Ishikawa (cell line): ENCODE results near the gene TMEM100.

Source experiments
- CEBPB ChIP-seq: IDR thresholded peaks from 2 replicates; pipeline ENCODE4 v1.6.1; 2012
- CREB1 ChIP-seq: IDR thresholded peaks from 2 replicates; pipeline ENCODE4 v1.6.1; 2012; ENCODE audit warnings: low read depth
- EGR1 ChIP-seq: IDR thresholded peaks from 2 replicates; pipeline ENCODE4 v1.6.1; 2012
- EP300 ChIP-seq: IDR thresholded peaks from 2 replicates; pipeline ENCODE4 v1.6.1; 2012; ENCODE audit warnings: borderline replicate concordance
- FOXM1 ChIP-seq: IDR thresholded peaks from 2 replicates; pipeline ENCODE4 v1.6.1; 2012; ENCODE audit warnings: low read depth, borderline replicate concordance
- MAX ChIP-seq: IDR thresholded peaks from 2 replicates; pipeline ENCODE4 v1.6.1; 2012
- NFIC ChIP-seq: IDR thresholded peaks from 2 replicates; pipeline ENCODE4 v1.6.1; 2012
- RAD21 ChIP-seq: IDR thresholded peaks from 2 replicates; pipeline ENCODE4 v1.6.1; 2012; ENCODE audit warnings: low read depth
- REST ChIP-seq: IDR thresholded peaks from 2 replicates; pipeline ENCODE4 v1.6.1; 2012; ENCODE audit warnings: low read depth, mild to moderate bottlenecking
- TAF1 ChIP-seq: IDR thresholded peaks from 2 replicates; pipeline ENCODE4 v1.6.1; 2012; ENCODE audit warnings: low read depth, mild to moderate bottlenecking
- TCF12 ChIP-seq: IDR thresholded peaks from 2 replicates; pipeline ENCODE4 v1.6.1; 2012; ENCODE audit warnings: low read depth
- TEAD4 ChIP-seq: IDR thresholded peaks from 2 replicates; pipeline ENCODE4 v1.6.1; 2012
- USF1 ChIP-seq: IDR thresholded peaks from 2 replicates; pipeline ENCODE4 v1.6.1; 2012
- YY1 ChIP-seq: IDR thresholded peaks from 2 replicates; pipeline ENCODE4 v1.6.1; 2012; ENCODE audit warnings: low read depth
- ZBTB7A ChIP-seq: IDR thresholded peaks from 2 replicates; pipeline ENCODE4 v1.6.1; 2012; ENCODE audit warnings: low read depth

Gene TMEM100

GRCh38 chr17:55699181-55699860 lies 23.3 kb downstream of the TMEM100 start:
- TF ChIP-seq YY1 (no peak), EGR1 (no peak), FOXM1 (no peak), ZBTB7A (no peak), NFIC (no peak), CREB1 (no peak), CEBPB (no peak), TEAD4 (no peak), RAD21 (no peak), MAX (no peak), REST (no peak), EP300 (no peak), USF1 (no peak), TAF1 (no peak), TCF12 (no peak)

DNA sequence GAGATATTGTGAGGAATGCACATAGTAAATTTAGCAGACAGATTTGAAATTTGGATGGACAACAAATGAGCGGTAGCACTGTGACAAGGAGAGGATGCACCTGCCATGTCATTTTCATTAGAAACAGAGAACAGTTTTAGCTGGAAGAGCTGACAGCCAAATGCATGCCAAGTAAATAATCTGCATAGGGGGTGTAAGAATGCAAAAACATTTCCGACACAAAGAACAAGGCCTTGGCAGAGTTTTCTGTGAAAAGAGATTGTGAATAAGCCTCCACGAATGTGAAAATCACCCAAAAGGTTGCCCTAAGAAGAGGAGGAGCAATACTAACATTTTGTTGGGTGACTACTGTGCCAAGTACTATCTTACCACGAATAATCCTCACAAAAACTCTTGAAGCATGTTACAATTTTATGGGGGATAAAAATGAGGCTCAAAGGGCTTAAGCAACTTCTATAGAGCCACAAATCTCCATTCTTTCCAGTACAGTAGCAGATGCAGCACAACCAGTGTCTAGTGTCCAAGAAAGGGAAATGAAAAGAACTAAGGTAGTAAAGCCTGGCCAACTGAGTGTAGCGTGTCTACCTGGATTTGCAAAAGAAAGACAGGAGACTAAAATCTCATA lies 28.3 kb downstream of the TMEM100 start:
- no peak for TF ChIP-seq ZBTB7A

GRCh38 chr17:55693254-55694216 lies 29.1 kb downstream of the TMEM100 start:
- no peak for TF ChIP-seq TCF12
- no peak for TF ChIP-seq EP300
- no peak for TF ChIP-seq CREB1
- TF ChIP-seq NFIC = no peak
- TF ChIP-seq EGR1 = no peak
- no peak for TF ChIP-seq TAF1
- TF ChIP-seq USF1 = no peak
- no peak for TF ChIP-seq MAX
- TF ChIP-seq RAD21 = no peak
- no peak for TF ChIP-seq ZBTB7A
- no peak for TF ChIP-seq TEAD4
- no peak for TF ChIP-seq YY1
- no peak for TF ChIP-seq CEBPB
- no peak for TF ChIP-seq FOXM1
- no peak for TF ChIP-seq REST

- no peak for TF ChIP-seq EP300
- no peak for TF ChIP-seq TAF1
- no peak for TF ChIP-seq MAX
- TF ChIP-seq CREB1 = no peak
- no peak for TF ChIP-seq FOXM1
- TF ChIP-seq YY1 = no peak
- TF ChIP-seq REST = no peak
- TF ChIP-seq USF1 = no peak
- TF ChIP-seq ZBTB7A = no peak
- no peak for TF ChIP-seq NFIC
- no peak for TF ChIP-seq RAD21
- TF ChIP-seq CEBPB = no peak
- TF ChIP-seq EGR1 = no peak
- no peak for TF ChIP-seq TCF12
- TF ChIP-seq TEAD4 = no peak
These were observed 30.4 kb downstream of the TMEM100 start for GRCh38 chr17:55692276-55692675.
